HG02642 (cell line): ENCODE data around the gene AFAP1.

ENCODE experiments used
- ATAC-seq: cut with Tn5 transposase; IDR thresholded peaks from one replicate; pipeline ENCODE4 v1.9.1; 2021; ENCODE audit warnings: mild to moderate bottlenecking; ENCODE audit not compliant: unreplicated experiment, poor library complexity

Gene AFAP1, protein sequence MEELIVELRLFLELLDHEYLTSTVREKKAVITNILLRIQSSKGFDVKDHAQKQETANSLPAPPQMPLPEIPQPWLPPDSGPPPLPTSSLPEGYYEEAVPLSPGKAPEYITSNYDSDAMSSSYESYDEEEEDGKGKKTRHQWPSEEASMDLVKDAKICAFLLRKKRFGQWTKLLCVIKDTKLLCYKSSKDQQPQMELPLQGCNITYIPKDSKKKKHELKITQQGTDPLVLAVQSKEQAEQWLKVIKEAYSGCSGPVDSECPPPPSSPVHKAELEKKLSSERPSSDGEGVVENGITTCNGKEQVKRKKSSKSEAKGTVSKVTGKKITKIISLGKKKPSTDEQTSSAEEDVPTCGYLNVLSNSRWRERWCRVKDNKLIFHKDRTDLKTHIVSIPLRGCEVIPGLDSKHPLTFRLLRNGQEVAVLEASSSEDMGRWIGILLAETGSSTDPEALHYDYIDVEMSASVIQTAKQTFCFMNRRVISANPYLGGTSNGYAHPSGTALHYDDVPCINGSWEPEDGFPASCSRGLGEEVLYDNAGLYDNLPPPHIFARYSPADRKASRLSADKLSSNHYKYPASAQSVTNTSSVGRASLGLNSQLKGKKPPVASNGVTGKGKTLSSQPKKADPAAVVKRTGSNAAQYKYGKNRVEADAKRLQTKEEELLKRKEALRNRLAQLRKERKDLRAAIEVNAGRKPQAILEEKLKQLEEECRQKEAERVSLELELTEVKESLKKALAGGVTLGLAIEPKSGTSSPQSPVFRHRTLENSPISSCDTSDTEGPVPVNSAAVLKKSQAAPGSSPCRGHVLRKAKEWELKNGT

DNA sequence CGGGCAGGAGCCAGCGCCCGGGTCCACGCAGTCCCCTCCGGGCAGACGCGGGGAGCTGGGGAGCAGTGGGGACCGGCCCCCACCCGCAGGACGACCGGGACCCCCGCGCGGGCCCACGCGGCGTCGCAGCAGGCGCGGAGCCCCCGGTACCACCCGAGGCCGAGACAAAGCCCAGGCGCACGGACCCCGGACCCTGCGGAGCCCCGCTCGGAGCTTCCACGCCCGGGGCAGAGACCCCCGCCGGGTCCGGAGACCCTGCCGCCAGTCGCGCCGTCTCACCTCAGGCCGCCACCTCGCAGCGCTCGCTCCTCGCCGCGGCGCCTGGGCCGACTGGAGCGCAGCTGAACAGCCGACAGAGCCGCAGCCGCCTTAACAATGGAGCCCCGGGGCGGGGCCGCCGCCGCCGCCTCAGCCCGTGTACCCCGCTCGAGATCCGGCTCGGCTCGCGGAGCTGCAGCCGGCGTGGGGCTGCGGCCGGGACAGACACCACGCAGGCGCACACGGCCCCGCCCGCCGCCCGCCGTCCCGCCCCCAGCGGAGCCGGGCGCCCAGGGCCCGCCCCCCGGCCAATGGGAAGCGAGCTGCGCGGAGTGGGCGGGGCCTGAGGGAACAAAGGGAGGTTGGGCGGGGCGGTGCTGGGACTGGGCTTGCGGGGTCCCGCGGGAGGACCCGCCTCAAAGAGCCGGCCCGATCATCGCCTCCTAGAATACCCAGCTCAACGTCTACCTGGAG lies at the start of gene AFAP1:
TSS of gene AFAP1 (minus strand) at position 485 of the 732 bp plus-strand sequence. CDS start 67,783 bp downstream, outside the sequence.
- peak; percentile 94 for ATAC-seq

DNA sequence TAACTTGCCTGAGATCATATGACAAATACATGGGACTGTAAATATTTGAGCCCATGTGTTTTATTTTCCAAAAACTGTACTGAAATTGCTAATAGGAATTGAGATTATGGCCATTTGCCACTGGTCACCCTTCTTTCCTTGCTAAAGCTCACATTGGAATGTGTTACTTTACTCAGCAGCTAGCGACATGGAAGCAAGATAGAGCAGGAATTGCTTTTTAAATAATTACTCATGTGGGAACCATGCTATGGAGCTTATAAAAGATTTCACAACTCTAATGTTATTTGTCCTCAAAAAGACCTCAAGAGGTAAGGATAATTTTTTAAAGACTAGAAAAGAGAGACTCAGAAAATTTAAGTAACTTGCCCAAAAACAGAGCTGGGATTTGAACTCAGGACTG lies 48.8 kb upstream of the AFAP1 start:
- ATAC-seq, result no peak

DNA sequence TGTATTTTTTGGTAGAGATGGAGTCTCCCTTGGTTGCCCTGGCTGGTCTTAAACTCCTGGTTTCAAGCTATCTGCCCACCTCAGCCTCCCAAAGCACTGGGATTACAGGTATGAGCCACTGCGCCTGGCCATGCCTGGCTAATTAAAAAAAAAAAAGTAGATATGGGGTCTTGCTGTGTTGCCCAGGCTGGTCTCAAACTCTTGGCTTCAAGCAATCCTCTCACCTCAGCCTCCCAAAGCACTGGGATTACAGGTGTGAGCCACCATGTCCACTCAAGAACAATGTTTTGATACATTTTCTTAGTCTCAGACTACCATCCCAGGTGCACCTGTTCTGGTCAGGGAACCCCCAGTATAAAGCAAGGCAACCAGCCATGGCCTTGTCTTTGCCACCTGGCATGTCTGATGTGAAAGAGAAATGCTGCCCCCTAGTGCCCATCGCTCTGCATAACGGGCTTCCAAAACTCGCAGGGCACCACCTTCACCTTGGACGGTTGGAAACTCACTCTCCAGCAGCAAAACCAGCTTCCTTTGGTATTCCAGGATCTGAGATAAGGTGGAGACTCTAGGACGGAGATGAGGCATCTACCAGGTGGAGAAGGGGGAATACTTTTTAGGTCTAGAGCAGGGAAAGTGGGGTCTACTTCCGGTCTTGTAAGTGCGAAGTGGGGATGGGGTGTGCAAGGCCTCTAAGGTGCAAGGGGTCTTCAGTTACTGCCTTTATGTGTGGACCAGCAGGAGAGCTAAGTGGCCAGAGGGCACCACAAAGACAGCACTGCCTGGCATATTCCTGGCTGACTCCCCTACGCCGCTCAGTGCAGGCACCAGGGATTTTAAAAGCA lies 47.7 kb upstream of the AFAP1 start:
- peak; percentile 78 for ATAC-seq

DNA sequence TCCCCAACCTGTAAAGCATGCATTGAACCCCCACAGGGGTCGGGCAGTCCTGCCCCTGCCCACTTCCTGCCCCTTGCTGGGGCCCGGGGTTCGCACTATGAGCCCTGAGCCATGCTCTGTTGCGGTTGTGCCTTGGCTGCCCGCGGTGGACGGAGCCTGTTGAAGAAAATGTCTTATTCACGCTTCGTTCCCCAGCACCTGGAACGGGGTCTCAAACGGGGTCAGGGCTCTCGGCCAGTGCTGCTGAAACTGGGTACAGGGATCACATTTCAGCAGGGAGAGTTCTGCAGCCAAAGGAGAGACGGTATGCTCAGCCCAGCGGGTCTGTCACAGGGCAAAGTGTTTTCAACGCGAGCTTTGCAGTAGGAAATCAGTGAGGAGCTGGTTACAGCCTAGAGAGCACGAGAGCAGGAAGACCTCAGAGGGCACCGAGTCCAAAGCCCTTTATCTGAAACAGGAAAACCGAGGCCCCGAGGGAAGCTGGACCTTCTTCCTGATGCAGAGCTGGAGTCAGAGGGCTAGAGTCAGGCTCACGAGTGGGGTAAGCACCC lies 46.3 kb upstream of the AFAP1 start:
- no peak for ATAC-seq

DNA sequence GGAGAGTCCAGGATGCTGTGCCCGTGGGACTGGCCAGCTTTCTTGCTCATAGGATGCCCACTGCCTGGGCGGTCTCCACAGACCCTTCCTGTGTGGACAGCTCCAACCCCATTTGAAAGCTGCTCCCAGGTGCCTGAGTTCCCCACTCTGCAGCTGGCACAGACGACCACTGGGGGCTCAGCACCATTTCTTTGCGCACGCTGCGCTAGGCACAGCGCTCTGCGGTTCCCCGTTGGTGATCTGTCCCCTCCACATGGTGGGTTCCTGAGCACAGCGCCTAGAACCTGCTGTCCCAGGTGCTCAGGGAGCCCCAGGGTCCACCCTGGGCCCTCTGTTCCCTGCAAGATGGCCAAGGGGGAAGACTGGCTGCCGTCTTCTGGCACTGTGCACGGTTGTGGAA lies 45.4 kb upstream of the AFAP1 start:
- no peak for ATAC-seq

DNA sequence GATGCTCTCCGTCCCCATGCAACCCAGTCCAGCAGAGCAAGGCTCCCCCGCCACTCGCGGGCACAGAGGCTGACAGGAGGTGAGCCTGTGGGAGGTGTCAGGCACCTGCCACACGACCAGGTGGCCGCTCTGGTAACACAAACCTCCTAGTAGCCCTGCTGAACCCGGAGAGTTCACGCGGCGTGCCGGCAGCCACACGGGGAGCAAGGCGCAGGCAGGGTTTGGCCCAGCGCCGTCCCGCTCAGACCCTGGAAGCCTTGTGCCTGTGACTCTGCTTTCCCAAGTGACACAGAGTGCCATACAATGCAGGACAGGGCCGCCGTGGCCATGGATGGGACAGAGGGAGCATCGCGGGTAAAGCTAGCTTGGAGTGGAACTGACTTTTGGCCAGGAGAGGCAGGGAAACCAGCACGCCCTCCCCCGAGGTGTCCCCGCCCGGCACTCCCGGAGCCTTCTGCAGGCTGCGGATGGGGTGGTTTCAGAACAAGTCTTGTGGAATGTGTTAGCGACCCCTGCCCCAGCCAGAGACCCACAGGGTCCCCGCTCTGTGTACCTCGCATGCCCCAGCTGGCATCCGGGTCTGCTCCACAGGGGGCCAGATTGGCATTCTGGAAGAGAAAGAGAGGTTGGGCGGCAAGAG lies 44.7 kb upstream of the AFAP1 start:
- no peak for ATAC-seq

DNA sequence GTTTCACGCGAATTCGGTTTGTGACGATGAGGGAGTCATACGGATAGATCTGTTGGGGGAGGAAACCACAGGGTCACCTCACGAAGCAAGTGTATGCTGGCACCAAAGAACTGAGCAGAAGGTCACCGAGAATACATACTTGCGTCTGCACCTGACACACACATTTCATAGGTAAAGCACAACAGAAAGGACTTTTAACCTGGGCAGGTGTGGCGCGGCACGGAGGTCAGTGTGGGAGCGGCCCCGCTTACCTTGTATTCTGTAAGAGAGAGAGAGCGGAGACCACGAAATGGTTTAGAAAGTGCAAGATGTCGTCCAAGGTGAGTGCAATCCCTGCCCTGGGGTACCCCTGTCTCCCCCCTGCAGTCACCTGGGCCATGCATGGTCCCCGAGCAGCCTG lies 43.6 kb upstream of the AFAP1 start:
- no peak for ATAC-seq

DNA sequence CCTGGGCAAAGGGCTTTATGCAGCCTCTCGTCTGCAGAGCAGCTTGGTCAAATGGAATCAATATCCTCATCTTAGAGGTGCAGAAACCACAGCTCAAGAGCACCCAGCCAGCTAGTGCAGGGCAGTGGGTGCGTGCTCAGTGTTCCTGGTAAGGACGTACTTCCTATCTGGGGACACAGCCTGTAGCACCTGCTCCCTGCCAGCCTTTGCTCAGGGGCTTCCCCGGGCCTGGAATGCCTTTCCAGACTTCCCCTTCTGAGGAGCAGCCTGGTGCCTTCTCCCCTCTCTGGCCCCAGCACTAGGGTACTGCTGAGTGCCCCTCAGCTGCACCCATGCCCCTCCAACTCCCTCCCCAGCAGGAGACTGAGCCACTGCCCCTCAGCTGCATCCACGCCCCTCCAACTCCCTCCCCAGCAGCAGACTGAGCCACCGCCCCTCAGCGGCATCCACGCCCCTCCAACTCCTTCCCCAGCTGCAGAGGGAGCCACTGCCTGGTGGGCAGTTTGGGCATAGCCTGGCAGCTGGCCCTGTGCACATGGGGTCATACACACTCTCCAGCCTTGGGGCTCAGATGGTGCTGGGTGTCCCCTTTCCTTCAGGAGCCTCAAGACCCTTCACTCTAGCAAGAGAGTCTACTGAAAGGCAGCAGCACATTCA lies 42.2 kb upstream of the AFAP1 start:
- ATAC-seq, result no peak

DNA sequence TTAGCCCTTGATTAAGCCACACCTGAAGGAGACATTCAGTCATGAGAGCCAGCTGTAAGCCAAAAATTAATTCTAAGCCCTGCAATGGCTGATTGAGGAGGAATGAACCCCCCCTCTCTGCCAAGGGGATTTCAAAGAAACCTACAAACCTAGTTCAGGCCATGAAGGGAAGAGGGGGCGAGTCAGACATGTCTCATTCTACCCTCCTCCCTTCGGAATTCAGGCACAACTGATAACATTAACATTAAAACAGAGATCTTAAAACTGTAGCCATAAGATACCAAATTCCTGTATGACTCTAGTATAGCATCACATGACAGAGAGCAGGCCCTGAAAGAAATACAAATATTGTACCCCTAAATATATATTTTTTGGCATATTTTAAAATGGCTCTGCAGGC lies 40.4 kb upstream of the AFAP1 start:
- ATAC-seq, result no peak

DNA sequence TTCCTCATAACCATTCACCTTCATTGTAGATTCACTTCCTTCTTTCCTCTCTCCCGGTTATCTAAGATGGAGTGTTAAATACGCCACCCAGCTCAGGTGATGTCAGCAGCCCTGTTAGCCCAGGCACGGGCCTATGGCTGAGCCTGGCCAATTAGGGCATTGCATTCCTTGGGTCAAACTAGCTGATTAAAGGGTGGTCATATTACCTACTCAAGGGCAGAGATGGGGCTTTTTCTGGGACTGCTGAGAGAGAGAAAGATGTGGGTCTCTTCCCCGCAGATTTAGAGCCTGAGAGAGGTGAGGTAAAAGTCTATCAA lies 39.9 kb upstream of the AFAP1 start:
- no peak for ATAC-seq

DNA sequence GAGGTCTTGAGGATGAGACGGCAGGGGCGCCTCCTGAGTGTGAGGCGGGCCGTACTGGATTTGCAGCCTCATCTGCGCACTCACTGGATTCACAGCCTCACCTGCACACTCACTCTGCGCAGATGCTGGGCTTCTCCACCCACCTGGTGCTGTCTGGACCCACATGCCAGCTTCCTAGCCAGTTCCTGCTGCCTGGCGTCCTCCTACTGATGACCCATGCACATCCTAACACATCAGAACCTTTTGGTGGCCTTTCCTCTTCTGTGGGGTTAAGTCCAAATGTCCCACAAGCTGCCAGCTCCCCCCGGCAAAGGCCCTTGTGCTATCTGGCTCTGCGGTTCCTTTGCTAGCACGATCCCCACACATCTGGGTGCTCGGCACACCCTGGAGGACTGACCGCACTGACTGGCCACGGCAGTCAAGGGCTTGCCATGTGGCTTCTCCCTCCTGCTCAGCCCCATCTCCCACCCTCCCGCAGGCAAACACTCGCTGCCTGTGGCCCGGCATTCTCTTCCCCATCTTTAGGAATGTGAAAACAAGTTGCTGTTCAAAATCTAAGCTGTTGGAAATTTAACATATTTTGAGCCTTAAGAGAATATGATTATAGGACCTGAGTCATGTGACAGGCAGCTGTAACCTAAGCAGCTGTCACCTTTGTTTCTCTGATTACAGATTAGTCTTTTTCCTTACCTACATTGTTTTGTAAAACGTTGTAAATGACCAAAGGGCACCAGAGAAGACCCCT lies 39.4 kb upstream of the AFAP1 start:
- no peak for ATAC-seq

DNA sequence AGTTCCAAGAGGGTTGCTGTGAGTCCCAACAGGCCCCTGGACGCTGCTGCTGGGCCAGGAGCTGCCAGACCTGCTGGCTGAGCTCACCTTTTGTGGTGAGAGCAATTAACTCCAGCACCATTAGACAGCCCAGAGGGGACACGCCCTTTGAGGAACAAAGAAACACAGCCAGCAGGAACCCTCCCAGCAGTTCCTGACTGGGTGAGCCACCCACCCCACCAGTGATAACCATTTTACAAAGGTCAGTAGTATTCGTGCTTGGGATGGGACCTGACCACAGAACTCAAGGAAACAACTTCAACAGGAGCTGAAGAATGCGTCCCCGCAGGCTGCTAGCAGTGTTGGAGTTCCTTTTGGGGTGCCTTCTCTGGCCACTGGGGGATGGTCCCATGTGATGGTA lies 38.8 kb upstream of the AFAP1 start:
- ATAC-seq, result no peak

DNA sequence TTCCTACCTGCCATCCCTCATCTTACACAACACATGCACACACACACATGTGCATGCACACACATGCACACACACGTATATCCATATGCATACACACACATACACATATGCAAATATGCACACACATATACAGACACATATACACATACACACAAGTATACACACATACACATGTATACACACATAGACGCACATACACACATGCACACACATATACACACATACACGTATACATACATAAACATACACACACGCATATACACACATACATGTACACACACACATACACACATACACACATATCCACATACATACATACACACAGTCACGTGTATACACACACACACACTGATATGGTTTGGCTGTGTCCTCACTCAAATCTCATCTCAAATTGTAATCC lies 37.0 kb upstream of the AFAP1 start:
- no peak for ATAC-seq

DNA sequence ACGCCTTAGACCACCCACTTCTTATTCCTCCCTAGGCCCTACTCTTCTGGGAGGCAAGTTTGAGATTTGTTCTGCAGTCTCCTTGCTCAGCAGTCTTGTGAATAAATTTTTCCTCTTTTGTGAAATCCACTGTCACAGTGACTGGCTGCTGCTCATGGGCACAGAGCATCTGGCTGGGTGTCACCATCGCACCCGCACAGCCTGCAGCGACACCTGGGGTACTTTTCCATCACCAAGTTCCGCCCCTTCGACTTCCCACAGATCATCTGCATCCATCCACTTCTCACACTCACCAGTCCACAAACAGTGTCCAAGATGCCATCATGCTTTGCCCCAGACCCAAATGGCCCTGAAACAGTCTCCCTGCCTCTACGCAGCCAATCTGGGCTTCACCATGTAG lies 36.4 kb upstream of the AFAP1 start:
- no peak for ATAC-seq

DNA sequence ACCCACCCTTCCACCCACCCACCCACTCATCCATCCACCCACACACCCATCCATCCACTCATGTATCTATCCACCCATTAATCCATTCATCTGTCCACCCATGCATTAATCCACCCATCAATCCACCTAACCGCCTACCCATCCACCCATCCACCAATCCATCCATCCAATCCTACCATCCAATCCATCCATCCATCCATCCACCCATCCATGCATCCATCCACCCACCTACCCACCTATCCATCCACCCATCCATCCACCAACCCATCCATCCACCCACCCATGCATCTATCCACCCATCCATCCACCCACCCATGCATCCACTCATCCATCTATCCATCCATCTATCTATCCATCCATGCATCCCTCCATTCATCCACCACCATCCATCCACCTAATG lies 34.8 kb upstream of the AFAP1 start:
- no peak for ATAC-seq

DNA sequence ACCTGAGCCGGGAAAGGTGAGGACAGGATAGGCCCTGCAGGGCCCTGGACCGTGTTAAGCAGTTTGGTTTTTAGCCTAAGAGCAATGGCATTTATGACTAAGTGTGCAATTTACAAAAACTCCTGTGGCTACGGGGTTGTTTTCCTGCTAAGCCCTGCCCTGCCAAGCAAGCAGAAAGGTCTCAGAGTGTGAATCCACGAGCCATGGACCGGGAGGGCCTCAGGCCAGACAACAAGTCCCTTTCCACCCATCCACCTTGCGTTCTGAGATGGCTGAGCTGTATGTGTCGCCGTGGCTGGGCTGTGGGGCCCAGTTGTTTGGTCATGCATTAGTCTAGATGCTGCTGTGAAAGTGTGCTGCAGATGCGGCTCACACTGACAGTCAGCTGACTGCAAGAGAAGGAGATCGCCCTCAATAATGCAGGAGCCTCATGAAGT lies 33.9 kb upstream of the AFAP1 start:
- ATAC-seq, result no peak

DNA sequence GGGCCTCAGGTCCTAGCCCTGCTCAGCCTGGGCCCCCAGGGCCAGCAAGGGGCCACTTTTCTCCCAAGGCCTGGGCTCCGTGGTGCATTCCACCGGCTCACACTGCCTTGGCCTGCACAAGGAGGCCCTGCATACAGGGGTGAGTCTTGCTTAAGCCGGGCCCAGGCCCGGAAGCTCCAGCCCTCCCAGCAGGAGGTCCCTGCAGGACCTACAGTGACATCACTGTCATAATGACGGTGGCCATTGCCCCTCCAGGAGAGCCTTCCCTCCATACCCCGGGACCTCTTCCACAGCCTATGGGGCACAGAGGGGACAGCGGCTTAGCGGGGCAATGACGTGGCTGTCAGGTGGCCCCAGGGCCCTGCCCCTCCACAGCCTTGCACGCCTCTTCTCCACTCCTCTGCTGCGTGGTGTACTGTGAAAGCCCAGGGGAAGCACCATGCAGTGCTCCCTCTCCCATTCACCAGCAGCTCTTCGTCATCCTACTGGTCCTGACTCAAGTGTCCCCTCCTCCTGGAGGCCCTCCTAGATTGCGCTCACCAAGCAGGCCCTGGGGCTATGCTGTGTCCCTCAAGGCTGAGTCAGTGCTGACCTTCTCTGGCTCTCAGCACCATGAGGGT lies 32.3 kb upstream of the AFAP1 start:
- ATAC-seq, result no peak

DNA sequence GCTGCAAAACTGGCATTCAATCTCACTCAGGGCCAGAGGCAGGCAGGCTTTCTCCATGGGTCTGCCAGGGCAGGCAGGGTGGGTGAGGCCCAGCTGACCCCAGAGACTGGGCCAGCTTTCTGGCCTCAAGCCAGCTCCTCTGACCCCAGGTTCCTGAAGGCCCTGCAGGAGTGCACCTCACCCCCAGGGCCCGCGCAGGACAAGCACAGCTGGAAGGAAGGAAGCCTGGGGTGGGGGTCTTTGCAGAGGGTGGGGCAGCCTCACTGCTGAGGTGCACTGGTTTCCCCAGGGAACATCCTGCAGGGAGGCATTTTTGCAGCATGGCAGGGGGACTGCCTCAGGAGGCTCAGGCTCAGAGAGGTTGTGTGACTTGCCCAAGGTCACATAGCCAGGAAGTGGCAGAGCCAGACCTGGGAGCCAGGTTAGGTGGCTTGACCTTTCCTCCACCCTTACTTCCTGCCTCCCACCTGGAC lies 31.5 kb upstream of the AFAP1 start:
- no peak for ATAC-seq
